OCI-LY7 (cell line): ENCODE results near the gene LINS1. TPM values are rescaled to one million over a fixed set of nuclear protein-coding genes. Genes with fewer than 3 reads are reported as not detected.

ENCODE experiments used
- BruUV-seq: library from RNA; stranded (reverse); fragments of 400-500 nt; replicated peaks from 2 replicates; lab custom pipeline; 2021; lab: Mats Ljungman, UMichigan
- CTCF ChIA-PET: fragments of 300-600 bp; sonication (Branson Sonifier 250); formaldehyde crosslinking; loops from one replicate; lab custom pipeline; 2022; ENCODE audit warnings: antibody characterized with exemption; ENCODE audit not compliant: unreplicated experiment; lab: Charles Lee
- POLR2A ChIA-PET: fragments of 300-600 bp; sonication (Branson Sonifier 250); formaldehyde crosslinking; loops from one replicate; lab custom pipeline; 2022; ENCODE audit warnings: antibody characterized with exemption; lab: Charles Lee
- DNase-seq: peaks from one replicate; pipeline ENCODE4 v3.0.0-alpha.2; 2015; ENCODE audit warnings: low spot score
- H2AFZ ChIP-seq: fragments of 200-600 bp; sonication (generic), shearing (Covaris generic); 2 replicates; pipeline ENCODE4 v1.6.1; 2014; ENCODE audit warnings: mild to moderate bottlenecking, antibody characterized with exemption, low read length, moderate library complexity
- H3K27ac ChIP-seq: fragments of 200-600 bp; sonication (generic); 2 replicates; pipeline ENCODE4 v1.5.1; 2014; ENCODE audit warnings: mixed run types, low read depth, mild to moderate bottlenecking, moderate library complexity, low read length, inconsistent platforms; ENCODE audit not compliant: poor library complexity, severe bottlenecking
- H3K36me3 ChIP-seq: fragments of 200-600 bp; sonication (generic); 2 replicates; pipeline ENCODE4 v1.6.1; 2014; ENCODE audit warnings: mild to moderate bottlenecking, antibody characterized with exemption, low read length, moderate library complexity, mixed read lengths; ENCODE audit not compliant: insufficient read depth
- H3K4me1 ChIP-seq: fragments of 200-600 bp; sonication (generic); 2 replicates; pipeline ENCODE4 v1.5.1; 2014; ENCODE audit warnings: mild to moderate bottlenecking, low read length; ENCODE audit not compliant: insufficient read depth, poor library complexity, severe bottlenecking
- H3K4me2 ChIP-seq: fragments of 200-600 bp; sonication (generic); 2 replicates; pipeline ENCODE4 v1.6.1; 2014; ENCODE audit warnings: mild to moderate bottlenecking, low read length
- H3K4me3 ChIP-seq: fragments of 200-600 bp; sonication (generic); 2 replicates; pipeline ENCODE4 v1.5.1; 2014; ENCODE audit warnings: mild to moderate bottlenecking, low read depth, low read length; ENCODE audit not compliant: poor library complexity, severe bottlenecking
- H3K79me2 ChIP-seq: fragments of 200-600 bp; sonication (generic); 2 replicates; pipeline ENCODE4 v1.6.1; 2016; ENCODE audit warnings: low read depth, mild to moderate bottlenecking, low read length, moderate library complexity, mixed read lengths; ENCODE audit not compliant: insufficient read depth
- H3K9me2 ChIP-seq: fragments of 200-600 bp; sonication (generic); 2 replicates; pipeline ENCODE4 v1.6.1; 2016; ENCODE audit warnings: mild to moderate bottlenecking, low read length, mixed read lengths; ENCODE audit not compliant: insufficient read depth
- H3K9me3 ChIP-seq: fragments of 200-600 bp; sonication (generic); 2 replicates; pipeline ENCODE4 v1.6.1; 2014; ENCODE audit warnings: mild to moderate bottlenecking, mixed run types, low read length, mixed read lengths
- H4K20me1 ChIP-seq: fragments of 200-600 bp; sonication (generic); 2 replicates; pipeline ENCODE4 v1.6.1; 2014; ENCODE audit warnings: mild to moderate bottlenecking, antibody characterized with exemption, low read length, moderate library complexity, mixed read lengths; ENCODE audit not compliant: insufficient read depth
- CTCF ChIP-seq: fragments of 200-600 bp; sonication (generic); conservative IDR thresholded peaks from 2 replicates; pipeline ENCODE4 v1.5.1; 2014; ENCODE audit warnings: mild to moderate bottlenecking, antibody characterized with exemption, low read length, moderate library complexity, mixed read lengths
- EZH2phosphoT487 ChIP-seq: fragments of 200-600 bp; sonication (generic); IDR thresholded peaks from 2 replicates; pipeline ENCODE4 v1.6.1; 2018; ENCODE audit warnings: low read depth, borderline replicate concordance, mild to moderate bottlenecking, mixed run types, antibody characterized with exemption, low read length, moderate library complexity, mixed read lengths
- intact Hi-C: fragments of 100-400 bp; cut with micrococcal nuclease; formaldehyde crosslinking; loops from one replicate; pipeline ENCODE4 v1.10.0; 2022; ENCODE audit not compliant: unreplicated experiment
- total RNA-seq, 2 experiments: library from RNA; depleted of rRNA in 1 of 2; stranded (reverse); fragments of >200 nt in 1 of 2; shearing (Covaris generic) in 1 of 2; gene quantifications; 2 replicates each; pipeline ENCODE4 v1.2.3, GENCODE V29; 2014 to 2022

The LINS1 gene
- total RNA-seq, 2 experiments from 2014 or later, result 6.6 to 14.3 TPM

- Histone ChIP-seq H3K9me3 (no peaks in the 10 kb centered on the region), H3K79me2 (no peaks in the 10 kb centered on the region), H2AFZ (no peak overlapping the region), H3K36me3 (no peaks in the 10 kb centered on the region), H3K27ac (no peak overlapping the region), H4K20me1 (no peaks in the 10 kb centered on the region), H3K4me1 (no peaks in the 10 kb centered on the region), H3K4me3 (no peak overlapping the region), H3K4me2 (no peak overlapping the region), H3K9me2 (no peaks in the 10 kb centered on the region)
- CTCF ChIA-PET, result no interaction called here
- POLR2A ChIA-PET, result interaction anchor here (0.7 kb wide), 1 partner anchor 1195 kb away, joined by 3 read pairs; no protein-coding TSS in a partner anchor
- DNase-seq, result no peak
- BruUV-seq, result no TSS peak
- no peak for TF ChIP-seq EZH2phosphoT487
- no peak for TF ChIP-seq CTCF
- intact Hi-C loops, result no loop called here
Measured at GRCh38 chr15:100536733-100537132, 65.3 kb downstream of the LINS1 start.

DNA sequence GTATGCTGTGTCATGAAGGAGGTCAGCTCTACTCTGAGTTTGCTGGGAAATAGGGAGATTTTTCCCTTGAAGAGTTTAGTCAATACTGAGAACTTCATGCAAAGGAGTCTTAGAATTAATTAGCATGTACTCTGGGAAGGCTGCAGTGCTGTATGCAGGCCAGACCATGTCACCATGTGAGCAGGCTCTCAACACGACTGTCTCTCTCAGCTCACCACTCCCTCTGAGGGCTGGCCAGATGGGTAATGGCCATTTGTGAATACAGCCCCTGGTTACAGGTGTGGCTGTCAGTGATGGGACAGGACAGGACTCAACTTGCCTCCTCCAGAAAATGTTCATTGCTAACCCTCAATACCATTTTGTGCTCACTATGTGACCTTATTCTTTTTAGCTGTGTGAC, 68.1 kb downstream of the LINS1 start:
- no peaks in the 10 kb centered on the region for H3K79me2 ChIP-seq
- POLR2A ChIA-PET, result no interaction called here
- H3K4me2 ChIP-seq, result no peak overlapping the region
- no peak overlapping the region for H3K27ac ChIP-seq
- H3K4me3 ChIP-seq, result no peak overlapping the region
- H3K9me2 ChIP-seq, result no peaks in the 10 kb centered on the region
- intact Hi-C loops, result no loop called here
- no peak for TF ChIP-seq EZH2phosphoT487
- H4K20me1 ChIP-seq, result no peaks in the 10 kb centered on the region
- CTCF ChIA-PET, result no interaction called here
- DNase-seq, result no peak
- H2AFZ ChIP-seq, result no peak overlapping the region
- H3K36me3 ChIP-seq, result no peaks in the 10 kb centered on the region
- H3K9me3 ChIP-seq, result no peaks in the 10 kb centered on the region
- no peaks in the 10 kb centered on the region for H3K4me1 ChIP-seq
- no TSS peak for BruUV-seq

DNA sequence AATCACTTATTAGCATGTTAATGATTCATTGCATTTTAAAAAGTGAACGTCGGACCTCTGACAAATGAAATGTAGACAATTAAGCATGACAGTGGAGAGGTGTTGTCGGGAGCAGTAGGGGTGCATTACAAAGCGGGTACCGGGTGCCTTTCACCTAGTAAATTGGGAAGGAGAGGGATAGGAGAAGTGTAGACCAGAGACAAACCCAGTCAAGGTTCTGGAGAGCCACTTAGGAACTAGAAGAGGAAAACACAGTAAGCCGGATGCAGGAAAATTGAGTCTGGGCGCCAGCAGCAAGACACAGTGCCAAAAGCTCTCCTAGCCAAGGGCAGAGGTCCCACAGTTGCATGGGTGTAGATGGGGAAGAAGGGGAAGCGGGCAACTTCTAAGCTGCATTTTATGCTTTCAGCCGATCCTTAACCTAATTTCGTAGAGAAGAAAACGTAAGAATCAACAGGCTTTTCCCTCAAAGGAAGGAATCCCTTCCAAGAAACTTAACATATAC, 70.1 kb downstream of the LINS1 start:
- Histone ChIP-seq H3K4me3 (no peak overlapping the region), H4K20me1 (no peaks in the 10 kb centered on the region), H2AFZ (no peak overlapping the region), H3K27ac (no peak overlapping the region), H3K9me2 (no peaks in the 10 kb centered on the region), H3K9me3 (no peaks in the 10 kb centered on the region), H3K79me2 (no peaks in the 10 kb centered on the region), H3K4me2 (no peak overlapping the region), H3K36me3 (no peaks in the 10 kb centered on the region), H3K4me1 (no peaks in the 10 kb centered on the region)
- ChIA-PET POLR2A (interaction anchor here (0.7 to 1.0 kb wide), 2 partner anchors 77 to 1108 kb away, joined by 3 to 4 read pairs; no protein-coding TSS in a partner anchor), CTCF (no interaction called here)
- intact Hi-C loops, result no loop called here
- no peak for DNase-seq
- no TSS peak for BruUV-seq
- TF ChIP-seq EZH2phosphoT487 (no peak), CTCF (no peak)
